ENCODE results near the gene EXOC3L2. TPM values are rescaled to one million over a fixed set of nuclear protein-coding genes. Genes with fewer than 3 reads are reported as not detected.

Gene EXOC3L2
- total RNA-seq, 2 experiments from 2014 or later, result not detected

DNA sequence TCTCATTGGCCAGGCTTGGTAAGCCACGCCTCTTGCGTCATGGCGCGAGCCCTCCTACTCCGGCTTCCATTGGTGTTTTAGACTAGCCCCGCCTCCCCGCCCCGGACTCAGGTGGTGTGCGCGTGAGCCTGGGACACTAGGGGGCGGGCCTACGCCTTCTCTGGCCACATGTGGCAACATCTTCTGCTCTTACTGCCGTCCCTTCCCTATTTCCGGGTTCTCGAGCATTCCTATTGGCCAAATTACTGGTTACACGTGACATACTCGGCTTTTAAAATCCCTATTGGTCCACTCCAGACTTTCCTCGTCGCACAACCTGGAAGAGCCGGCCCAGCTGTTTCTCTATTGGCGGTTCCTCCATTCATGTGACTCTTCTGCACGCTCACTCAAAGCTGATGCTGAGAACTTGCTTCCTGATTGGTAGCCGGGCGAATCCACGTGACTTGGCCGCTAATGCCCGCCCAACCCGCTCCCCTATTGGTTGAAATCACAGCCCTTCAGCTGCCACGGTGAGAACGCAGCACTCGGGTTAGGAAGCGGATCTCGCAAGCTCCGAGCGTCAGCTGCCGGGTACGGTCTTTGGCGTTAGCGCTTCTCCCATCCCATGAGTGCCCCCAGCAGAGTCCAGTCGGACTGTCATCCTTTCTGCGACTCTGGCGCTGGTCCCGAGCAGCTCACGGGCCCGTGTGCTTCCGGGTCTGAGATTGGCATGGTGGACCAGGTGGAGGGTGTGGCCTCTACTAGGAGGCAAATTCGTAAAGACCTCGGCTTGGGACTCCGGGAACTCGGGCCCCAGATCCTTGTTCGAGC lies 66.7 kb downstream of the EXOC3L2 start, which contains the start of gene BLOC1S3:
TSS of gene BLOC1S3 (plus strand) at position 523 of the 810 bp plus-strand sequence. CDS start 513 bp downstream, outside the sequence.
- H3K27ac ChIP-seq (ENCODE audit: low read depth in 1 of 2, low read length in 2 of 2), result peak within 1 kb of the TSS; percentile 86 to 91
- Mint-ChIP-seq H3K4me3 (peak within 1 kb of the TSS; percentile 87), H3K9me3 (no peaks in the 10 kb centered on the region), H3K27ac (peak within 1 kb of the TSS; percentile 84), H3K36me3 (ENCODE audit: low read depth) (peaks cover 15% of the 10 kb centered on the region), H3K4me1 (ENCODE audit: low read depth) (peaks cover 42% of the 10 kb centered on the region), H3K27me3 (no peaks in the 10 kb centered on the region)
- DNase-seq, result peak; percentile 99 to 100 (median 100)
- H3K4me1 ChIP-seq (ENCODE audit: insufficient read depth, low read length), result peaks cover 57% of the 10 kb centered on the region
- H3K4me3 ChIP-seq (ENCODE audit: low read length), result peak within 1 kb of the TSS; percentile 93
- ChIA-PET POLR2A (interaction anchor here (0.8 to 2.8 kb wide), 20 partner anchors 8 to 685 kb away, joined by 3 to 81 read pairs (median 6); partner anchors contain the start of genes CLASRP, CLPTM1, PPP1R37 and RELB), CTCF (interaction anchor here (0.6 to 1.9 kb wide), 7 partner anchors 9 to 408 kb away, joined by 3 to 7 read pairs (median 5); partner anchors contain the start of gene PPP1R37)
- no peaks in the 10 kb centered on the region for H3K9me3 ChIP-seq (ENCODE audit: control insufficient read depth in 1 of 2, insufficient read depth in 1 of 2, low read length in 2 of 2)
- intact Hi-C loops (cut with DNase I, micrococcal nuclease), result loop anchor here (1.0 to 10.0 kb wide), 8 partner anchors 74 to 724 kb away; partner anchors contain the start of genes TOMM40 (in 2 of the 2), ERCC2 (in 1 of the 2), GEMIN7 (in 1 of the 2) and MARK4 (in 1 of the 2)
- peak; percentile 85 for ATAC-seq (ENCODE audit: poor library complexity)
- peaks cover 18% of the 10 kb centered on the region for H3K36me3 ChIP-seq (ENCODE audit: insufficient read depth, low read length)
- no peaks in the 10 kb centered on the region for H3K27me3 ChIP-seq (ENCODE audit: control insufficient read depth in 1 of 2, insufficient read depth in 2 of 2, low read length in 2 of 2)
- TF ChIP-seq, protein P1, sequence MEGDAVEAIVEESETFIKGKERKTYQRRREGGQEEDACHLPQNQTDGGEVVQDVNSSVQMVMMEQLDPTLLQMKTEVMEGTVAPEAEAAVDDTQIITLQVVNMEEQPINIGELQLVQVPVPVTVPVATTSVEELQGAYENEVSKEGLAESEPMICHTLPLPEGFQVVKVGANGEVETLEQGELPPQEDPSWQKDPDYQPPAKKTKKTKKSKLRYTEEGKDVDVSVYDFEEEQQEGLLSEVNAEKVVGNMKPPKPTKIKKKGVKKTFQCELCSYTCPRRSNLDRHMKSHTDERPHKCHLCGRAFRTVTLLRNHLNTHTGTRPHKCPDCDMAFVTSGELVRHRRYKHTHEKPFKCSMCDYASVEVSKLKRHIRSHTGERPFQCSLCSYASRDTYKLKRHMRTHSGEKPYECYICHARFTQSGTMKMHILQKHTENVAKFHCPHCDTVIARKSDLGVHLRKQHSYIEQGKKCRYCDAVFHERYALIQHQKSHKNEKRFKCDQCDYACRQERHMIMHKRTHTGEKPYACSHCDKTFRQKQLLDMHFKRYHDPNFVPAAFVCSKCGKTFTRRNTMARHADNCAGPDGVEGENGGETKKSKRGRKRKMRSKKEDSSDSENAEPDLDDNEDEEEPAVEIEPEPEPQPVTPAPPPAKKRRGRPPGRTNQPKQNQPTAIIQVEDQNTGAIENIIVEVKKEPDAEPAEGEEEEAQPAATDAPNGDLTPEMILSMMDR (IDR thresholded peaks at IDR 0.05), result peak; percentile 32

DNA sequence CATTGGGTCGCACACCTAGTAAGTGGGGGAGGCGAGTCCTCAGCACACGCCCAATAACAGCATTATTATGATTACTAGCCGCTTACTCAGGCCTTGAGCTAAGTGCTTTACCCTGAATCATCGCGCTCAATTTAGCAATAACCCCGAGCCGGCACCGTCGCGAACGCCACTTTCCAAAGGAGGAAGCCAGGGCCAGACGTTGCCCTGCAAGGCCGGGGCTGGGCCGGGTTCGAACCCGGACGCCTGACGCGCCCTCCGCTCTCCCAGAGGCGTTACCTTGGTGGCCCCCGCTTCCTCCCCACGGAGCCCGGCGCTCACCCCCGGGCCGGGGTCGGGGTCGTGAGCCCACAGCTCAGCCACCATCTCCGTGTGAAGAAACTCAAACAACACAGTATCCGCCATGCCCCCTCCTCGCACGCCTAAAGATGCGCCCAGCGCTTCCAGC lies 67.4 kb downstream of the EXOC3L2 start, which contains the start of gene TRAPPC6A:
TSS of gene TRAPPC6A (minus strand) at position 421 of the 445 bp plus-strand sequence. CDS start at position 402, 19 bp downstream.
- Mint-ChIP-seq H3K4me3 (peak within 1 kb of the TSS; percentile 87), H3K4me1 (ENCODE audit: low read depth) (peaks cover 41% of the 10 kb centered on the region), H3K9me3 (no peaks in the 10 kb centered on the region), H3K27ac (peak within 1 kb of the TSS; percentile 84), H3K36me3 (ENCODE audit: low read depth) (peaks cover 15% of the 10 kb centered on the region), H3K27me3 (no peaks in the 10 kb centered on the region)
- Histone ChIP-seq H3K27ac (ENCODE audit: low read depth in 1 of 2, low read length in 2 of 2) (peak within 1 kb of the TSS; percentile 86 to 91), H3K4me1 (ENCODE audit: insufficient read depth, low read length) (peaks cover 62% of the 10 kb centered on the region), H3K36me3 (ENCODE audit: insufficient read depth, low read length) (peaks cover 15% of the 10 kb centered on the region), H3K9me3 (ENCODE audit: control insufficient read depth in 1 of 2, insufficient read depth in 1 of 2, low read length in 2 of 2) (no peaks in the 10 kb centered on the region), H3K27me3 (ENCODE audit: control insufficient read depth in 1 of 2, insufficient read depth in 2 of 2, low read length in 2 of 2) (no peaks in the 10 kb centered on the region), H3K4me3 (ENCODE audit: low read length) (peak within 1 kb of the TSS; percentile 93)
- intact Hi-C loops (cut with DNase I, micrococcal nuclease), result loop anchor here (1.0 to 10.0 kb wide), 7 partner anchors 74 to 725 kb away; partner anchors contain the start of genes TOMM40 (in 2 of the 2), ERCC2 (in 1 of the 2), MARK4 (in 1 of the 2) and MYPOP (in 1 of the 2)
- DNase-seq (no peak), ATAC-seq (ENCODE audit: poor library complexity) (no peak)
- CTCF ChIA-PET, result interaction anchor here (0.6 to 1.9 kb wide), 7 partner anchors 9 to 407 kb away, joined by 3 to 7 read pairs (median 5); partner anchors contain the start of gene PPP1R37
- POLR2A ChIA-PET, result interaction anchor here (0.8 to 2.8 kb wide), 18 partner anchors 8 to 685 kb away, joined by 3 to 81 read pairs (median 6); partner anchors contain the start of genes CLASRP, CLPTM1, PPP1R37 and RELB
- TF ChIP-seq, protein P1 (IDR thresholded peaks at IDR 0.05), result no peak

Measured in CD4-positive, alpha-beta T cell (primary cell).